Measurements from ENCODE around the gene FPR1.
A peak's percentile ranks its signal among the peaks of the same experiment; 100 is the strongest.

The FPR1 gene

GRCh38 chr19:51704626-51705025, 47.1 kb downstream of the FPR1 start:
- no peak for DNase-seq (ENCODE audit: low read depth)

- DNase-seq (ENCODE audit: low read depth) = peak; percentile 93
Observed at GRCh38 chr19:51703575-51704515, 47.8 kb downstream of the FPR1 start.

GRCh38 chr19:51702825-51703574, 48.7 kb downstream of the FPR1 start:
- DNase-seq (ENCODE audit: low read depth) = no peak

GRCh38 chr19:51702103-51702824, 49.4 kb downstream of the FPR1 start:
- DNase-seq (ENCODE audit: low read depth) = no peak

GRCh38 chr19:51701468-51702100, 50.1 kb downstream of the FPR1 start:
- no peak for DNase-seq (ENCODE audit: low read depth)

GRCh38 chr19:51699170-51699569, 52.5 kb downstream of the FPR1 start:
- no peak for DNase-seq (ENCODE audit: low read depth)

GRCh38 chr19:51698296-51698695, 53.4 kb downstream of the FPR1 start:
- no peak for DNase-seq (ENCODE audit: low read depth)

- DNase-seq (ENCODE audit: low read depth) = no peak
Observed at GRCh38 chr19:51697169-51697776, 54.4 kb downstream of the FPR1 start.

GRCh38 chr19:51696606-51697005, 55.1 kb downstream of the FPR1 start:
- DNase-seq (ENCODE audit: low read depth) = no peak

Data from stimulated activated CD8-positive, alpha-beta memory T cell treated with anti-CD3 and anti-CD28 coated beads, Interleukin-15, amount 100 ng/mL, for 1 hour (primary cell).